Activated CD4-positive, alpha-beta T cell treated with anti-CD3 and anti-CD28 coated beads for 36 hours (primary cell): ENCODE measurements around the gene MED13L. TPM values are rescaled to one million over a fixed set of nuclear protein-coding genes. Genes with fewer than 3 reads are reported as not detected.

Source experiments
- ATAC-seq: fragments of 200-7000 bp; cut with Tn5 transposase; one replicate; pipeline ENCODE4 v1.10.0; 2021; ENCODE audit warnings: mild to moderate bottlenecking, moderate library complexity
- CTCF ChIA-PET: fragments of 350-600 bp; sonication (Branson Sonifier 250); formaldehyde crosslinking; loops from one replicate; lab custom pipeline; 2021; ENCODE audit warnings: antibody characterized with exemption; lab: Charles Lee
- POLR2A ChIA-PET: fragments of 350-600 bp; sonication (Branson Sonifier 250); formaldehyde crosslinking; loops from one replicate; lab custom pipeline; 2021; ENCODE audit warnings: antibody characterized with exemption, inconsistent platforms; lab: Charles Lee
- DNase-seq: peaks from one replicate; pipeline ENCODE4 v3.0.0-alpha.2; 2020
- H3K27ac Mint-ChIP-seq: one replicate; pipeline ENCODE4 v1.8.0; 2021; ENCODE audit warnings: mixed read lengths
- H3K27me3 Mint-ChIP-seq: one replicate; pipeline ENCODE4 v1.8.0; 2021; ENCODE audit warnings: mixed read lengths
- H3K36me3 Mint-ChIP-seq: one replicate; pipeline ENCODE4 v1.8.0; 2021; ENCODE audit warnings: low read depth, mixed read lengths
- H3K4me1 Mint-ChIP-seq: one replicate; pipeline ENCODE4 v1.8.0; 2021; ENCODE audit warnings: mixed read lengths
- H3K4me3 Mint-ChIP-seq: one replicate; pipeline ENCODE4 v1.8.0; 2021; ENCODE audit warnings: mild to moderate bottlenecking, moderate library complexity, mixed read lengths
- H3K9me3 Mint-ChIP-seq: one replicate; pipeline ENCODE4 v1.8.0; 2021; ENCODE audit warnings: low read depth, mixed read lengths
- intact Hi-C, 2 experiments: fragments of 100-400 bp; cut with DNase I in 1 of 2; cut with micrococcal nuclease in 1 of 2; formaldehyde crosslinking; loops; one replicate each; pipeline versions ENCODE4 v1.14.2 to v1.15.1; 2022 to 2024; cut with DNase I, micrococcal nuclease
- total RNA-seq, 2 experiments: library from RNA; stranded (reverse); gene quantifications; one replicate each; pipeline ENCODE4 v1.2.3, GENCODE V29; 2021

MED13L gene
- total RNA-seq, 2 experiments from 2014 or later, result 38.5 to 41.9 TPM

GRCh38 chr12:116302166-116303058 lies 24.9 kb upstream of the MED13L start:
- intact Hi-C loops, result no loop called here
- POLR2A ChIA-PET, result interaction anchor here (0.6 kb wide), 1 partner anchor 298 kb away, joined by 4 read pairs; no protein-coding TSS in a partner anchor
- CTCF ChIA-PET, result interaction anchor here (0.8 to 1.0 kb wide), 2 partner anchors 277 to 810 kb away, joined by 3 to 4 read pairs; no protein-coding TSS in a partner anchor
- DNase-seq, result no peak
- Mint-ChIP-seq H3K4me1 (no peaks in the 10 kb centered on the region), H3K9me3 (no peaks in the 10 kb centered on the region), H3K4me3 (no peak overlapping the region), H3K27ac (no peak overlapping the region), H3K36me3 (no peaks in the 10 kb centered on the region), H3K27me3 (no peaks in the 10 kb centered on the region)
- ATAC-seq, result no peak

- DNase-seq, result no peak
- intact Hi-C loops, result no loop called here
- CTCF ChIA-PET, result interaction anchor here (1.5 kb wide), 1 partner anchor 34 kb away, joined by 3 read pairs; no protein-coding TSS in a partner anchor
- H3K27me3 Mint-ChIP-seq, result no peaks in the 10 kb centered on the region
- no peaks in the 10 kb centered on the region for H3K9me3 Mint-ChIP-seq
- no peak overlapping the region for H3K27ac Mint-ChIP-seq
- H3K4me3 Mint-ChIP-seq, result no peak overlapping the region
- POLR2A ChIA-PET, result no interaction called here
- no peaks in the 10 kb centered on the region for H3K36me3 Mint-ChIP-seq
- ATAC-seq, result no peak
- no peaks in the 10 kb centered on the region for H3K4me1 Mint-ChIP-seq
Measured at GRCh38 chr12:116301621-116302020, 24.1 kb upstream of the MED13L start.

GRCh38 chr12:116299665-116300328 lies 22.3 kb upstream of the MED13L start:
- no peaks in the 10 kb centered on the region for H3K4me1 Mint-ChIP-seq
- no peaks in the 10 kb centered on the region for H3K9me3 Mint-ChIP-seq
- intact Hi-C loops, result no loop called here
- DNase-seq (no peak), ATAC-seq (no peak)
- no peaks in the 10 kb centered on the region for H3K36me3 Mint-ChIP-seq
- POLR2A ChIA-PET, result no interaction called here
- no peak overlapping the region for H3K27ac Mint-ChIP-seq
- peaks cover 4% of the 10 kb centered on the region for H3K27me3 Mint-ChIP-seq
- no peak overlapping the region for H3K4me3 Mint-ChIP-seq
- CTCF ChIA-PET, result interaction anchor here (0.7 kb wide), 1 partner anchor 15 kb away, joined by 4 read pairs; no protein-coding TSS in a partner anchor

GRCh38 chr12:116299064-116299463 lies 21.6 kb upstream of the MED13L start:
- ChIA-PET POLR2A (no interaction called here), CTCF (interaction anchor here (0.7 kb wide), 1 partner anchor 15 kb away, joined by 4 read pairs; no protein-coding TSS in a partner anchor)
- no peak for ATAC-seq

GRCh38 chr12:116298578-116298977 lies 21.1 kb upstream of the MED13L start:
- Mint-ChIP-seq H3K4me1 (no peaks in the 10 kb centered on the region), H3K4me3 (no peak overlapping the region), H3K27me3 (peaks cover 4% of the 10 kb centered on the region), H3K36me3 (no peaks in the 10 kb centered on the region), H3K27ac (no peak overlapping the region), H3K9me3 (no peaks in the 10 kb centered on the region)
- ChIA-PET CTCF (no interaction called here), POLR2A (no interaction called here)
- no peak for DNase-seq
- intact Hi-C loops, result no loop called here
- no peak for ATAC-seq

More at GRCh38 chr12:116299064-116299463, 21.6 kb upstream of the MED13L start:
- Mint-ChIP-seq H3K4me1 (no peaks in the 10 kb centered on the region), H3K27ac (no peak overlapping the region), H3K4me3 (no peak overlapping the region), H3K36me3 (no peaks in the 10 kb centered on the region), H3K27me3 (peaks cover 4% of the 10 kb centered on the region), H3K9me3 (no peaks in the 10 kb centered on the region)
- intact Hi-C loops, result no loop called here
- DNase-seq, result no peak

GRCh38 chr12:116297224-116297834 lies 19.8 kb upstream of the MED13L start:
- intact Hi-C loops, result no loop called here
- Mint-ChIP-seq H3K4me3 (no peak overlapping the region), H3K9me3 (no peaks in the 10 kb centered on the region), H3K4me1 (no peaks in the 10 kb centered on the region), H3K27me3 (peaks cover 5% of the 10 kb centered on the region), H3K36me3 (no peaks in the 10 kb centered on the region), H3K27ac (no peak overlapping the region)
- ATAC-seq (no peak), DNase-seq (no peak)
- CTCF ChIA-PET, result no interaction called here
- POLR2A ChIA-PET, result no interaction called here

- Mint-ChIP-seq H3K27ac (no peak overlapping the region), H3K27me3 (peaks cover 5% of the 10 kb centered on the region), H3K4me1 (no peaks in the 10 kb centered on the region), H3K36me3 (no peaks in the 10 kb centered on the region), H3K9me3 (no peaks in the 10 kb centered on the region), H3K4me3 (no peak overlapping the region)
- intact Hi-C loops, result no loop called here
- POLR2A ChIA-PET, result interaction anchor here (0.6 kb wide), 1 partner anchor 405 kb away, joined by 5 read pairs; no protein-coding TSS in a partner anchor
- ATAC-seq, result no peak
- CTCF ChIA-PET, result interaction anchor here (0.6 kb wide), 2 partner anchors 112 to 613 kb away, joined by 3 read pairs; no protein-coding TSS in a partner anchor
- DNase-seq, result no peak
Measured at GRCh38 chr12:116295327-116296263, 18.1 kb upstream of the MED13L start.

- ATAC-seq (no peak), DNase-seq (no peak)
- no peaks in the 10 kb centered on the region for H3K9me3 Mint-ChIP-seq
- H3K4me1 Mint-ChIP-seq, result no peaks in the 10 kb centered on the region
- CTCF ChIA-PET, result interaction anchor here (1.1 kb wide), 1 partner anchor 13 kb away, joined by 4 read pairs; no protein-coding TSS in a partner anchor
- H3K27ac Mint-ChIP-seq, result no peak overlapping the region
- intact Hi-C loops, result no loop called here
- H3K36me3 Mint-ChIP-seq, result no peaks in the 10 kb centered on the region
- H3K27me3 Mint-ChIP-seq, result peaks cover 5% of the 10 kb centered on the region
- POLR2A ChIA-PET, result no interaction called here
- no peak overlapping the region for H3K4me3 Mint-ChIP-seq
Measured at GRCh38 chr12:116294454-116295165, 17.1 kb upstream of the MED13L start.

- intact Hi-C loops, result no loop called here
- no peak overlapping the region for H3K4me3 Mint-ChIP-seq
- POLR2A ChIA-PET, result no interaction called here
- ATAC-seq, result no peak
- CTCF ChIA-PET, result interaction anchor here (1.1 kb wide), 1 partner anchor 14 kb away, joined by 4 read pairs; no protein-coding TSS in a partner anchor
- H3K9me3 Mint-ChIP-seq, result no peaks in the 10 kb centered on the region
- H3K27me3 Mint-ChIP-seq, result peaks cover 5% of the 10 kb centered on the region
- no peaks in the 10 kb centered on the region for H3K4me1 Mint-ChIP-seq
- no peaks in the 10 kb centered on the region for H3K36me3 Mint-ChIP-seq
- no peak overlapping the region for H3K27ac Mint-ChIP-seq
- DNase-seq, result no peak
Measured at GRCh38 chr12:116293687-116294453, 16.4 kb upstream of the MED13L start.
